IPS DF 4.7 (cell line): Measurements from ENCODE around the gene KCP.

ENCODE experiments used
- DNase-seq: peaks from one replicate; pipeline ENCODE4 v3.0.0-alpha.2; 2013; ENCODE audit warnings: low spot score; ENCODE audit errors: extremely low read depth

KCP gene

DNA sequence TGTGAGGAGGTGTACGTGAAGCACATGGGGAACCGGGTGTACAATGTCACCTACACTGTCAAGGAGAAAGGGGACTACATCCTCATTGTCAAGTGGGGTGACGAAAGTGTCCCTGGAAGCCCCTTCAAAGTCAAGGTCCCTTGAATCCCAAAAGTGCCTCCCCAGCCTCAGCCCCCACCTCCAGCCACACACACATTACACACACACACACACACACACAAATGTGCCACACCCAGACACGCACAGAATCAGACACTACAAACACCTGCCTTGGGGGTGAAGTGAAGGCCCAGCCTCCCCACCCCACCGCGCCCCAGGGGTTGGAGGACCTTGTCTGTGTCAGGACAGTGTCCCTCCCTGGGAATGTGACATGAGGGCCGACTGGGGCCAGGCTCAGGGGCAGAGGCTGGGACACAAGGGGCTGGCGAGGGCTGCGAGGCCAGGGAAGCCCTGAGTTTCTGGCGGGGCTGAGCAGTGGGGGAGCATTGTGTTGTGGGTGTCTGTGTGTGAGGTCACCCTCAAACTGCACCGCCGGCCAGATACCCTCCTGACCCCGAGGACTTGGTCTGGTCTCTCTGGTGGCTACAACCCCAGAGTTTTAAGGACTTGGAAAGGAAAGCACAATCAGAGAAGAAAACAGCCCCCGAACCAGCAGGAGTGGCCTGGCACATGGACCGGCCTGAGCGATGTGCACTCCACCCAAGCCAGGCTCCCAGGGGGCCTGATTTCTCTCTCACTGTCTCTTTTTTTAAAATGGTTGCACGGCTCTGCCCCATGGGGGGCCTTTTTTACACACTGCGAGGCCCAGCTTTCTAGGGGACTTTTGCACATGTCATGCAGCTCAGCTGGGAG lies 51.9 kb downstream of the KCP start:
- no peak for DNase-seq

DNA sequence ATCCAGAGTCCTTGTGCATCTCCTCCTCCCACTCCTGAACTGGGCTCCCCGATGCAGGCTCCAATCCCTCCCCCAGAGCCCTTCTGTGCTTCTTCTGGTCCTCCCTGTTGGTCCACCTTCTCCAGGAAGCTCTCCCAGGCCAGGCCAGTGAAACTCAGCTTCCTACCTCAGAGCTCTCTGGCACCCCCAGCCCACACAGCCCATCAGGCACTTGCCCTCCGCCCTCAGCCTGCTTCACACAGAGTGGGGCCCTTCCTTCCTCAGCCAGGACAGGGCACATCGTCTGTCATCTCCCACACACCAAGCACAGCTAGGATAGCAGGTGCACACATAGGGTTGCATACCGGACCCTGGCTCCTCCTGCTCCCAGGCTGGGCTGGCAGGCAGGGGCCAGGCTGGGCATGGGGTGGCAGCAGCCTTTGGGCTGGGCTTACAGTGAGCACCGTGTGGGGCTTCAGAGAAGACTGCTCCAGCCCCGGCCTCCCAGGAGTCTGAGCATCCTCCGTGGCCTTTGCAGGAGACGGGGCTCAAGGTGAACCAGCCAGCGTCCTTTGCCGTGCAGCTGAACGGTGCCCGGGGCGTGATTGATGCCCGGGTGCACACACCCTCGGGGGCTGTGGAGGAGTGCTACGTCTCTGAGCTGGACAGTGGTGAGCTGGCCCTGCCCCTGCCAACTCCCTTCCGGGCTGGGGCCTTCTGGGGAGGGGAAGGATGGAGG lies 54.3 kb downstream of the KCP start:
- no peak for DNase-seq

DNA sequence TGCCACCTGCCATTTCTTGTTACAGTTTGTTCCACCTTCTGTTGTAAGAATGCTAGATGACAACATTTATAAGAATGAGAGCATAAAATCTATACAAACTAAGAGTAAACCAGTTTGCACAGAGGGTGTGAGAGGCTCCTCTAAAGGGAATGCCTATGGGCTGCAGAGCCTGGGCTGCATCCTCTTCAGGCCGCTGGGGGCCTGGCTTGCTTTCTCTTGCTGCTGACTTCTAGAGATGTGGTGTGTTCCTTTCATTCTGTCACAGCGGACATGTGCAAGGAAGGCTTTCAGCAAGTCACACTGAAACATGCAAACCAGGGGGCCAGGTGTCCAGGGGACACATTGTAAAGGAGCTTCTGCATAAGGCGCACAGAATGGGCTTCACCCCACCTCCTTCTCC lies 55.0 kb downstream of the KCP start:
- DNase-seq: no peak

DNA sequence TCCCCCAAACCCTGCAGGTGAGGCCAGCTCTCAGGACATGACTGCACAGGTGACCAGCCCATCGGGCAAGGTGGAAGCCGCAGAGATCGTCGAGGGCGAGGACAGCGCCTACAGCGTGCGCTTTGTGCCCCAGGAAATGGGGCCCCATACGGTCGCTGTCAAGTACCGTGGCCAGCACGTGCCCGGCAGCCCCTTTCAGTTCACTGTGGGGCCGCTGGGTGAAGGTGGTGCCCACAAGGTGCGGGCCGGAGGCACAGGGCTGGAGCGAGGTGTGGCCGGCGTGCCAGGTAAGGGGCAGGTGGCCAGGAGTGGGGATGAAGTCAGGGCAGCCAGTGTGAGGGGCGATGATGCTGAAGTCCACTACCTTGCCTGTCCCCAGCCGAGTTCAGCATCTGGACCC lies 56.1 kb downstream of the KCP start:
- no peak for DNase-seq

DNA sequence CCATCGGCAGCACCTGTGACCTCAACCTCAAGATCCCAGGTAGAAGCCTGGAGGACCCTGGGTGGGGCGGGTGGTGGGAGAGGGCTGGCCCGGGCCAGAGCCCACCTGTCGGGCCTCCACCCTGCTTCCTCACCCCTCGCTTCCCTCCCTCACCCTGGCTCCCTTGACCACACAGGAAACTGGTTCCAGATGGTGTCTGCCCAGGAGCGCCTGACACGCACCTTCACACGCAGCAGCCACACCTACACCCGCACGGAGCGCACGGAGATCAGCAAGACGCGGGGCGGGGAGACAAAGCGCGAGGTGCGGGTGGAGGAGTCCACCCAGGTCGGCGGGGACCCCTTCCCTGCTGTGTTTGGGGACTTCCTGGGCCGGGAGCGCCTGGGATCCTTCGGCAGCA lies 56.7 kb downstream of the KCP start:
- no peak for DNase-seq

DNA sequence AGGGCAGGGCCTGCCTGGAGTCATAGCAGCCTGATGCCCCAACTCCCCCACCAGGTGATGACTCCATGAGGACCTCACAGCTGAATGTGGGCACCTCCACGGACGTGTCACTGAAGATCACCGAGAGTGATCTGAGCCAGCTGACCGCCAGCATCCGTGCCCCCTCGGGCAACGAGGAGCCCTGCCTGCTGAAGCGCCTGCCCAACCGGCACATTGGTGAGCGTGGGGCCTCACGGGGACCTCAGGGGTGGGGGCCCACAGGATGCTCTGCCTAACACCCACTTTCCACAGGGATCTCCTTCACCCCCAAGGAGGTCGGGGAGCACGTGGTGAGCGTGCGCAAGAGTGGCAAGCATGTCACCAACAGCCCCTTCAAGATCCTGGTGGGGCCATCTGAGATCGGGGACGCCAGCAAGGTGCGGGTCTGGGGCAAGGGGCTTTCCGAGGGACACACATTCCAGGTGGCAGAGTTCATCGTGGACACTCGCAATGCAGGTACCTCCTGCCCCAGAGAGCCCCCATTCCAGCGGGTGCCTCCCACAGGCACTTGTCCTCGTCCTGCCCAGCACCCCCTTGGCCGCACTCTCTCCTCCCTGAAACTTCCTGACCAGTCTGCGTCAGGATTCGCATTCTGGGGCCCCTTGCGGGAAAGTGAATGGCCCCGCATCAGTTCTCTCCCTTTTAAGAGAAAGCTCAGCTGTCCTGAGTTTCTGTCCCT lies 57.8 kb downstream of the KCP start:
- no peak for DNase-seq

DNA sequence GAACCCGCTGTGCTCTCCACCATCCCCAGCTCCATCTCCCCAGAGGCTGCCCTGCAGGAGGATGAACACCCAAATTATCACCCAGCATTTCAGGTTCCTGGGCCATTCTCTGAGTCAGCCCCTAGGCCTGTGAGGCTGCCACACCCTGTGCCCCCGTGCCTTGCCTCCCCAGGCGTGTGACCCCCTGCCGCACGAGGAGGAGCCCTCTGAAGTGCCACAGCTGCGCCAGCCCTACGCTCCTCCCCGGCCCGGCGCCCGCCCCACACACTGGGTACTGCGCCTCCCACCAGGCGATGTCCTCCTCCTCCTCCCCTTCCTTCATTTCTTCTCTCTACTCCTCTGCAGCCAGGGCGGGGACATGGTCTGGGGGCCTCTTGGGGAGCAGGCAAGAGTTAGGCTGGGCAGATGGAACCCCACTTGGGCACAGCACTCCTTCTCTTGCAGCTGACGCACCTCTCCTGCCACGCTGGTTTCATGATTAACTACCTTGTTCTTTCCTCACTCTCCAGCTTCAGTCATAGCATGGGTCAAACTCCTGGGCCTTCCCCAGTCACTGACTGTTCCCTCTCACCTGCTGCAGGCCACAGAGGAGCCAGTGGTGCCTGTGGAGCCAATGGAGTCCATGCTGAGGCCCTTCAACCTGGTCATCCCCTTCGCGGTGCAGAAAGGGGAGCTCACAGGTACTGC lies 60.6 kb downstream of the KCP start:
- DNase-seq: no peak

DNA sequence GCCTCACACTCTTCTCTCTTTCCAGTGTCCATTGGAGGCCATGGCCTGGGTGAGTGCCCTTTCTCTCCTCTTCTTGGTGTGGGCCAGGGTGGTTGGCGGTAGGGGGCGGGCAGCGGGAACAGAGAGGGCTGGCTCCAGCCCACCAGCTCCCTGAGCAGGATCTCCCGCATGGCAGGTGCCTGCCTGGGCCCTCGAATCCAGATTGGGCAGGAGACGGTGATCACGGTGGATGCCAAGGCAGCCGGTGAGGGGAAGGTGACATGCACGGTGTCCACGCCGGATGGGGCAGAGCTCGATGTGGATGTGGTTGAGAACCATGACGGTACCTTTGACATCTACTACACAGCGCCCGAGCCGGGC lies 61.4 kb downstream of the KCP start:
- no peak for DNase-seq

DNA sequence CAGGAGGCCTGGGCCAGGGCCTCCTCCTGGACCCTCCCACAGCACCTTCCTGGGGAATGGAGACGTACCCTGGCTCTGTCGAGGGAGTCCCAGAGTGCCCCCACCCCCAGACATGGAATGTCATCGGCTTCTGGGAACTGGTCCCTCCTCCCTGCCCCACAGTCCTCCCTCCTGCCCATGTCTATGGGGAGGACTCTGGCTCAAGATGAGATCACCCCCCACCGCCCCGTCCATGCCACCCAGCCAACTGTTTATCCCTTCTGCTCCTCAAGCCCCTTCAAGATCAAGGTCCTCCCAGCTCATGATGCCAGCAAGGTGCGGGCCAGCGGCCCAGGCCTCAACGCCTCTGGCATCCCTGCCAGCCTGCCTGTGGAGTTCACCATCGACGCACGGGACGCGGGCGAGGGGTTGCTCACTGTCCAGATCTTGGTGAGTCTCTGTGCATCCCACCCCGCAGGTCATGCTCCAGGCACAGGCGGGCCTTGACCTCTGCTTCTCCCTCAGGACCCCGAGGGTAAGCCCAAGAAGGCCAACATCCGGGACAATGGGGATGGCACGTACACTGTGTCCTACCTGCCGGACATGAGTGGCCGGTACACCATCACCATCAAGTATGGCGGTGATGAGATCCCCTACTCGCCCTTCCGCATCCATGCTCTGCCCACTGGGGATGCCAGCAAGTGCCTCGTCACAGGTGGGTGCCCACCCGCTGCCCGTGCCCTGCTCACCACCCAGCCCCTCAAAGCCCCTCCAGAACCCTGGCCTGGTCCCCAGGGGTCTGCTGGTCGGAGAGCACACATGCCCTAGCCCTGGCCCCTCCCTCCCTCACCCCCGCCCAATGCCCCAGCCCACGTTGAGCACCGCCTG lies 62.0 kb downstream of the KCP start:
- no peak for DNase-seq

DNA sequence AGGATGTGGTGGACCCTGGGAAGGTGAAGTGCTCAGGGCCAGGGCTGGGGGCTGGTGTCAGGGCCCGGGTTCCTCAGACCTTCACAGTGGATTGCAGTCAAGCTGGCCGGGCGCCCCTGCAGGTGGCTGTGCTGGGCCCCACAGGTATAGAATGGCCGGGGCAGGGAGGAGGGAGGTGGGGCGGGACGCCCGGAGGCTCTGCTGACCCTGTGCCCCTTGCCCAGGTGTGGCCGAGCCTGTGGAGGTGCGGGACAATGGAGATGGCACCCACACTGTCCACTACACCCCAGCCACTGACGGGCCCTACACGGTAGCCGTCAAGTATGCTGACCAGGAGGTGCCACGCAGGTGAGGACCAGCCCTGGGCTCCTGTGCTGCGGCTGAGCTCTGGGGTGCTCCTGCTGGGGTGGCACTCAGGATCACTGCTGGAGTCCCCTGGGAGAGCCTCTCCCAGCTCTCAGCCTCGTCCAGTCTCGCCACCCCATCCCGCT lies 62.7 kb downstream of the KCP start:
- no peak for DNase-seq

DNA sequence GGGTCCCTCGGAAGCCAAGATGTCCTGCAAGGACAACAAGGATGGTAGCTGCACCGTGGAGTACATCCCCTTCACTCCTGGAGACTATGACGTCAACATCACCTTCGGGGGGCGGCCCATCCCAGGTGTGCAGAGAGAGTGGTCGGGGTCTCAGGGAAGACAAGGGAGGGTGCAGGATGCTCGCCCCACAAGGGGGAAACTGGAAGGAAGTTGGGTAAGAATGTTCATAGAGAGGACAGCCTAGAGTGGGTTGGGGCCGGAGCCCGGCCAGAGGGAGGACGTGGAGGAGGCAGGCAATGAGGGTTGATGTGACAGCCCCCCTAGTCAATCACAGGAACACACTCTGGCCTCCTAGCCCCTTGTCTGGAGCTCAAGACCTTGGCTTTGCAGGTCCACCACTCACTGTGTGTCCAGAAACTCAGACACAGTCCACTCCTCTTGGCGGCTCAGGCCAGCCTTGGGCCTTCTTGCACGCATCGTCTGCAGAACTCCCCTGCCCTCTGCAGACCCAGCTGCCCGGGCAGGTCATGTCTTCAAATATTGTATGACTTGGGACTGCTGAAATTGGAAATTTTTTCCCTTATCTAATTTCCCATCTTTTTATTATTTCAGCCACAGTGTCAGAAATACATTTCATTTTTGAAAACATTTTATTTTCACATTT lies 63.6 kb downstream of the KCP start:
- no peak for DNase-seq

DNA sequence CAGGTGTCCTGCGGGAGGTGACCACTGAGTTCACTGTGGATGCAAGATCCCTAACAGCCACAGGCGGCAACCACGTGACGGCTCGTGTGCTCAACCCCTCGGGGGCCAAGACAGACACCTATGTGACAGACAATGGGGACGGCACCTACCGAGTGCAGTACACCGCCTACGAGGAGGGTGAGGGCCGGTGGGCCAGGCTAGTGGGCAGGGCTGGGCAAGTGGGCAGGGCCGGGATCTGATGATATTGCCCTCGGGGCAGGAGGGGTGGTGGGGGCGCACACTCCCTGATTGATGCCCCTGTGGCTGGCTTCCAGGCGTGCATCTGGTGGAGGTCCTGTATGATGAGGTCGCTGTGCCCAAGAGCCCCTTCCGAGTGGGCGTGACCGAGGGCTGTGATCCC lies 64.5 kb downstream of the KCP start:
- DNase-seq: no peak

DNA sequence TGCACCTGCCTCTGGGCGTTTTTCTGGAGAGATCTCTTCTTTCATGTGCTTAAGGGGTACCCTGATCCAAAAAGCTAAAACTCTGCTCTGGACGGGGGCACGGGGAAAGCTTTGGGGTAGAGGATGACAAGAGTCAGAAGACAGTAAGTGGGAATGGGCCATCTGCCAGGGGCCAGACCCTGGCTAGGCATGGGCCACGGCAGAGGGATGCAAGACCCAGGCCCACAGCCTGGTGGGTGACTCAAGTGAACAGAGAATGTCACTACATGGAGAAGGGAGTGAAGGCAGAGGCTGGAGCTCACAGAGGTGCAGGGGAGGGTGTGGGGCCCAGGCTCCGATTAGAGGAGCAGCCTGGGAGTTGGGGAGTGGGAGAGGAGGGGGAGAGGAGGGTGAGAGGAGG lies 65.0 kb downstream of the KCP start:
- no peak for DNase-seq

DNA sequence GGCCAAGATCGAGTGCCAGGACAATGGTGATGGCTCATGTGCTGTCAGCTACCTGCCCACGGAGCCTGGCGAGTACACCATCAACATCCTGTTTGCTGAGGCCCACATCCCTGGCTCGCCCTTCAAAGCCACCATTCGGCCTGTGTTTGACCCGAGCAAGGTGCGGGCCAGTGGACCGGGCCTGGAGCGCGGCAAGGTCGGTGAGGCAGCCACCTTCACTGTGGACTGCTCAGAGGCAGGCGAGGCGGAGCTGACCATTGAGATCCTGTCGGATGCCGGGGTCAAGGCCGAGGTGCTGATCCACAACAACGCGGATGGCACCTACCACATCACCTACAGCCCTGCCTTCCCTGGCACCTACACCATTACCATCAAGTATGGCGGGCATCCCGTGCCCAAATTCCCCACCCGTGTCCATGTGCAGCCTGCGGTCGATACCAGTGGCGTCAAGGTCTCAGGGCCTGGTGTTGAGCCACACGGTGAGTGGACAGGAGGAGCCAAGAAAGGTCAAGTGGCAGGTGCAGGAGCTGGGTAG lies 65.7 kb downstream of the KCP start:
- DNase-seq: no peak

DNA sequence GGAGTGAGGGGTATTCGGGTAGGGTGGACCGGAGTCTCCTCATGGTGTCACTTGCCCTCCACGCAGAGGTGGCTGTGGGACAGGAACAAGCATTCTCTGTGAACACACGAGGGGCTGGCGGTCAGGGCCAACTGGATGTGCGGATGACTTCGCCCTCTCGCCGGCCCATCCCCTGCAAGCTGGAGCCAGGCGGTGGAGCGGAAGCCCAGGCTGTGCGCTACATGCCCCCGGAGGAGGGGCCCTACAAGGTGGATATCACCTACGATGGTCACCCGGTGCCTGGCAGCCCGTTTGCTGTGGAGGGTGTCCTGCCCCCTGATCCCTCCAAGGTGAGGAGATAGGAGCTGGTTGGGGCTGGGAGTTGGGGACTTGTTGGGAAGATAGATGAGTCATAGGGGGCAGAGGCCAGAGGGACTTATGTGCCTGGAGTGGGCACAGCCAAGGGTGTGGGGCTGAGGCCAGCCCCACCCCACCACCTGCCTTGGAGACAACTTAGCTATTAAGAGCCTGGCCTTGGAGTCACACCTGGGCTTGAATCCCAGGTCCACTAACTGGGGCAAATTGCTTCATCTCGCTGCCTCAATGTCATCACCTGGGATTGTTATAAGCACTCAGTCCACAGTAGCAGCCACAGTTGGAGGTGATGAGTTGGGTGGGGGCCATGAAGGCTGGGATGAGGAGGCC lies 66.4 kb downstream of the KCP start:
- DNase-seq: no peak

DNA sequence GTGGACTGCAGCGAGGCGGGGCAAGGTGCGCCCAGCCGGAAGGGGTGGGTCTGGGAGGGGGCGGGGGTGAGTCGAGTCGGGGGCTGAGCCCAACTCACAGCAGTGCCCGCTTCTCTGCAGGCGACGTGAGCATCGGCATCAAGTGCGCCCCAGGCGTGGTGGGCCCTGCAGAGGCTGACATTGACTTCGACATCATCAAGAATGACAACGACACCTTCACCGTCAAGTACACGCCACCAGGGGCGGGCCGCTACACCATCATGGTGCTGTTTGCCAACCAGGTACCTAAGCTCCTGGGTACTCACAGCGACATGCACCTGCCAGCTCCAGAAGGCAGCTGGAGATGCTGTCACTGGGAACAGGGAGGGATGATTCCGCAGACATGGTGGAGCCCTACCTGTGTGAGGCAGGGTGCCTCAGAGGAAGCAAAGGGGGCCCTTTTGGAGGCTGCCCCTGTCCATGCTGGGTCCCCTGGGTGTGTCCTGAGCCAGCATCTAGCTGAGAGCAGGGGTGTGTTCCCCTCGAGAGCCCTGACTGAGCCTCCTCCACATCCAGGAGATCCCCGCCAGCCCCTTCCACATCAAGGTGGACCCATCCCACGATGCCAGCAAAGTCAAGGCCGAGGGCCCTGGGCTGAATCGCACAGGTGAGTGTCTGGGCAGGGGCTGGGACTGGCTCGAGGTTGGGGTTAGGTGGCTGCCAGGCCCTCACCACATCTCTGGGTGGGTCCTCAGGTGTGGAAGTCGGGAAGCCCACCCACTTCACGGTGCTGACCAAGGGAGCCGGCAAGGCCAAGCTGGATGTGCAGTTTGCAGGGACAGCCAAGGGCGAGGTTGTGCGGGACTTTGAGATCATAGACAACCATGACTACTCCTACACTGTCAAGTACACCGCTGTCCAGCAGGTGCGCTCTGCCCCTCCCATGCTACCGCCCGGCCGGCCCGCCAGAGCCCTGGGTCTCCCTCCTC lies 67.6 kb downstream of the KCP start:
- DNase-seq: no peak

DNA sequence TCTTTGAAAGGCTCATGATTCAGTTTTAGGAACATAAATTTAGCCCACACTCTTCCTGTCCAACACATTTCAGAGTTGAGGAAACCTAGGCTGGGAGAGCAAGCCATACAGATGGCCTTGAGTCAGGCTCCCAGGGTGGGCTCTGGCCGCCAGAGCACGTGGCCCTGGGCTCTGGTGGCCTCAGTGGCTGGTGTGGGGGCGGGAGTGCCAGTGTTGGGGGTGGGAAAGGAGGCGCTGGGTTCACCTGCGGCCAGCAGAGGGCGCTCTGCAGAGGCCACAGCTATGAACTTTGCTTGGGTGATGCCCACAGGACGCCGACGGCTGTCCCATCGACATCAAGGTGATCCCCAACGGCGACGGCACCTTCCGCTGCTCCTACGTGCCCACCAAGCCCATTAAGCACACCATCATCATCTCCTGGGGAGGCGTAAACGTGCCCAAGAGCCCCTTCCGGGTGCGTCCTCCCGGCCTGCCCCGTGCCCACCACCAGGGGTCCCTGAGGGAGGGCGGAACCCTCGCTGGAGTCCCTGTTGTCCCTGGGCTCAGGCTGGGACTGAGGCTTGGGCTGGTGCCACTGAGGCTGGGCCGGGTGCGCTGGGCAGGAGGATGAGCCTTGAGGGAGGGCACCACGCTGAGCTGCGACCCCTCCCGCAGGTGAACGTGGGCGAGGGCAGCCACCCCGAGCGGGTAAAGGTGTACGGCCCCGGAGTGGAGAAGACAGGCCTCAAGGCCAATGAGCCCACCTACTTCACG lies 68.4 kb downstream of the KCP start:
- DNase-seq: no peak
